ENCODE measurements around the gene GMCL1. TPM values are rescaled to one million over a fixed set of nuclear protein-coding genes. Genes with fewer than 3 reads are reported as not detected.
"Not testable (repeated sequence)": the region's sequence is repeated elsewhere in the genome, so short reads cannot be mapped to it uniquely, and the experiment has no call there.

GMCL1 gene, protein sequence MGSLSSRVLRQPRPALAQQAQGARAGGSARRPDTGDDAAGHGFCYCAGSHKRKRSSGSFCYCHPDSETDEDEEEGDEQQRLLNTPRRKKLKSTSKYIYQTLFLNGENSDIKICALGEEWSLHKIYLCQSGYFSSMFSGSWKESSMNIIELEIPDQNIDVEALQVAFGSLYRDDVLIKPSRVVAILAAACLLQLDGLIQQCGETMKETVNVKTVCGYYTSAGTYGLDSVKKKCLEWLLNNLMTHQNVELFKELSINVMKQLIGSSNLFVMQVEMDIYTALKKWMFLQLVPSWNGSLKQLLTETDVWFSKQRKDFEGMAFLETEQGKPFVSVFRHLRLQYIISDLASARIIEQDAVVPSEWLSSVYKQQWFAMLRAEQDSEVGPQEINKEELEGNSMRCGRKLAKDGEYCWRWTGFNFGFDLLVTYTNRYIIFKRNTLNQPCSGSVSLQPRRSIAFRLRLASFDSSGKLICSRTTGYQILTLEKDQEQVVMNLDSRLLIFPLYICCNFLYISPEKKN
- 5.0 and 7.9 TPM in 2 replicates for total RNA-seq

DNA sequence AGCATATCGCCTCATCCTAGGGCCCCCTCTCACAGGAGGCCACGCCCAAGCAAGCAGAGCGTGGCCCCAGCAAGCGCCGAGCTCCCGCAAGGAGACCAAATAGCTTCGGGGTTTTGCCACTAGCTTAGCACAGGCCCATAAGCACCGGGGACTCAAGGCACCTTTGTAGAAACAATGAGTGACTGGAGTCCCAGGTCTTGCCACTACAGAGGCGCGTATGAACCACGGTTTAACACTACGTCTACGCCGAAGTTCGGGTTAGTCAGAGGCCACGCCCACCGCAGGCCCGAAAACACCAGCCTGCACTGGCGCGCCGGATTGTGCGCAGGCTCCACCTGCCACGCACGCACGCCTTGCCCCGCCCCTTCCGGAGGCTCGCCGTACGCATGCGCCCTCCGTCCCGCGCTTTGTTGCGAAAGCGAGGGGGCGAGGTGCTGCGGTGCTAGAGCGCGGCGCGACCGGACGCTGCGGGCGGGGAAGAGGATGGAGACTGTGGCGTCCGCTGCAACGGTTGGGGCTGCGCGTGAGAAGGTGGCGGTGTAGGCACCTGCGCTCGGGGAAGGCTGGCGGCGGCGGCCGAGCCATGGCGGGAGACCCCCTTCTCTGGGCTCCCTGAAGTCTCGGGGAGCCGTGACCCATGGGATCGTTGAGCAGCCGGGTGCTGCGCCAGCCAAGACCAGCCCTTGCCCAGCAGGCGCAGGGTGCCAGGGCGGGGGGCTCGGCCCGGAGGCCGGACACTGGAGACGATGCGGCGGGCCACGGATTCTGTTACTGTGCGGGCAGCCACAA is at the start of gene GMCL1:
TSS of gene GMCL1 (plus strand) at position 405 of the 789 bp plus-strand sequence. CDS start at position 638, 233 bp downstream.
- DNase-seq (ENCODE audit: low read depth in 2 of 2), result peak; percentile 97 to 98

DNA sequence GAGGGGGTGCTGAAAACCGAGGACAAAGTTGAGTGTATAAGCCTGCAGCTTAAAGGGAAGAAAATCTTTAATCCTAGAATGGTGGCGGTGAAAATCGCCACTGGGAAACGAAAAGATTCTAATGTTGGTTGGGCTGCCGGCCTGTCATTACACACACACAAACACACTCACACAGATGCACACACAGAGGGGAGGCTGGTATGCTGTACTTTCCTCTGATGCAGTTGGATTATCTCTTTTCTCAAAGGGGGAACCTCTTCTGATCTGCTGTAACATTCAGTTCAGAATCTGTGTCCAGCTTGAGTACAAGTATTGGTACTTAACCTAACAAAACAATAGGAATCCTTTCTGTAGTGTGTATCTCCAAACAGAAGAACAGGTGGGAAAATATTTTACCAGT is 48.5 kb upstream of the GMCL1 start:
- no peak for DNase-seq (ENCODE audit: low read depth in 2 of 2)

DNA sequence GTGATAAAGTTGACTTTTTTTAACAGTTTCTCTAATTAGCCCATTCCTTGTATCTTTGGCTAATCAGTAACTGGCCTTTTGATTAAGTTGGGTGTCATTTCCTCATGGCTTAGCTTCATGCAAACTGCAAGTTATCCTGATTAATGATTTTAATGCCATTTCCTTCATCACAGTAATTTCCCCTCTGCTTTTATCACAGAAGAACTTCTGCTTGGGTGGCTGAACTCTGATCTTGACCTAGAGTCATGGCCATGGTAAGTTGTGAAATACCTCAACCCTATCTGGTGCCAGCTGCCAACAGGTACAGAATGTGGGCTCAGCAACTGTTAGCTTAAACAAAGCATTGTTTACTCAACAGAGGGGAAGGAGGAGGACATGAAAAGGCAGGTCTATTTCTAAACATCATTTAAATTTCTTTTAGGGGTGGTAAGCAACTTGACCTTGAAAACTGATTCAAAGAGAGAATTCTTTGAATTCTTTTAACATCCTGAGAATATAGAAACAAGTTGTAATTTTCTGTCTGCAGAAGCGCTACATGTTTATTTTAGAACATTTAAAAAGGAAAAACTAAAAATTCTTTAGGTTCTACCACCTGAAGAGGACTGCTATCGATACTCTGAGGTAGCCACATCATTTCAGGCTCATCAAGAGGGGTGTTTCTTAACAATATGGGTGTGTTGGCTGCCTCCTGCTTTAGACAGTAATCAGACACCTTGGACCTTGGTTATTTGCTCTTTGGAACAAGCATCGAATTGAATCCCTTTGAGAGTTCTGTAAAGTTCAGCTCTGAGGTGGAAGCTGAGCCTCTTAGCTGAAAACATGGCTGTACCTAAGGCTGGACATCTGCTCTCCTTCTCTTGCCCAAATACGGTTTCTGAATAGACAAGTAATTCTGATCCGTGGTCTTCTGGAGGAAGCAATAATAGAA is 47.9 kb upstream of the GMCL1 start:
- peak; percentile 36 to 76 for DNase-seq (ENCODE audit: low read depth in 2 of 2)

DNA sequence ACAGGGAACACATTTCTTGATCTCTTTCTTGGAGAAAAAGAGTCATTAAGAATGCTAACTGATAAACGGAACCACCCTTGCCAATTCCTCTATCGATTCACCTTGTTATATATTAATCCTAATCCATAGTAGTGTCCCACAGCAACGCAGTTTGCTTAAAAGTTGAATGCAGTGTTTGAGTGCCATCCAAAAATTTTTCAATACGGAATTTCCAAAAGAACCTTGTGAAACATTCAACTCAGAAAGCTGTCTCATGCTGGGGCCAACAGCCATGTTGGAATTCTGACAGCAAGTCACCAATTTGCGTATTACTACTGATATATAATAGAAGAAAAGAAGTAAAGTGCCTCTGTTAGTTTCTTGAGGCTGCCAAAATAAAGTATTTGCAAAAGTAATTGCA is 45.2 kb upstream of the GMCL1 start:
- no peak for DNase-seq (ENCODE audit: low read depth in 2 of 2)

DNA sequence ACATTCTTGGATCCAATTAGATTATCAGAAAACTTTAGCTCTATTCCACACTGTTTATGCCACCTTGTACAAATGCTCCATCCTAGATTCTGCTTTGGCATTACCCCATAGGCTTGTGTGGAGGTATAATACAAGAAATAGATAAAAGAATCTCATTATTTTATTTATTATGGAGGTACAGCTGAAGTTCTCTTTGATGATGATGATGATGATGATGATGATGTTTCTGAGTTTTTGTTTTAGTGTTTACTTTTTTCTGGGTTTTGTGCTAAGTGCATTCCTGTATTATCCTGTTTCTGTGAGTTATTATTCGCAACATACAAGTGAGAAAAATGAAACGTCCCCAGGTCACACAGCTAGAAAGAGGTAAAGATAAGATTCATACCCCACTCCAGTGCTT is 44.1 kb upstream of the GMCL1 start:
- DNase-seq (ENCODE audit: low read depth in 2 of 2), result no peak

DNA sequence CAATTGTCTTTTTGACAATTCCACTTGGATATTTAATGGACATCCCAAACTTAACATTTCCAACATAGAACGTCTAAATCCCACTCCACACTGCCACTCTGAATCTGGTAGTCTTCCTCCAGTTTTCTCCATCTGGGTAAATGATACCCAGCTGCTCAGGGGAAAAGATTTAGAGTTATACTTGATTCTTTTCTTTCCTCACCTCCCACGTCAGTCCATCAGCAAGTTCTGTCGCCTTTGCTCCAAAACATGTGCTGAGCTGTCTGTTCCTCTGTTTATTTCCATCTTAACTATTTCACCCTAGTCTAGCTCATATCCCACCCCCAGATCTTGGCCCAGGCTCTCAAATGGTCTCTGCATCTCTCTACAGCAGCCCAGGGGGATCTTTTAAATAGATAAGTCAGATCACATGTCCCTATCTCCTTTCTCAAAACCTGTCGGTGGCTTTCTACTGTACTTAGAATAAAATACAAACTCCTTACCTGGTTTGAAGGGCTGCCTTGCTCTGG is 43.4 kb upstream of the GMCL1 start:
- DNase-seq (ENCODE audit: low read depth in 2 of 2), result no peak

DNA sequence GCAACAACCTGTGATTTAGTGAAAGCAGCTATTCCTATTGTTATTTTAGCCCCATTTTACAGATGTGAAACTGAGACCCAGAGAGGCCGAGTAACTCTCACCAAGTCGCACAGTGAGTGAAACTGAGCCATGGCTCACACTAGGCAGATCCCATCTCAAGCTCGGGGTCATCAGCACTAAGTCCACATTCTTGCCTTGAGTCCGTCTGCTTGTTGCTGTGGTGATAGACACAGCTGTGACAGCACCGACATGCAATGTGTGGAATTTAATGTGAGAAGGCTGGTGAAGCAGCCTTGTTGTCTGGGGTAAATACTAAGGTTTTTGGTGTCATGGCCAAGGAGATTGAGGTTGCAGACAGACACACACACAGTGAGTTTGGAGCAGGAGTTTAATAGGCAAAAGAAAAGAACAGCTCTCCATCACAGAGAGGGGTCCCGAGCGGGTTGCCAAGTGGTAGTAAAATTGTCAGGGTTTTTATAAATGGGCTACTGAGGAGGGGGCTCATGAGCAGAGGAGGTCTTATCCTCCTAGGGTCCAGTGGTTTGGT is 40.2 kb upstream of the GMCL1 start:
- peak in 1 of 2 donors; percentile 17 for DNase-seq (ENCODE audit: low read depth in 2 of 2)

DNA sequence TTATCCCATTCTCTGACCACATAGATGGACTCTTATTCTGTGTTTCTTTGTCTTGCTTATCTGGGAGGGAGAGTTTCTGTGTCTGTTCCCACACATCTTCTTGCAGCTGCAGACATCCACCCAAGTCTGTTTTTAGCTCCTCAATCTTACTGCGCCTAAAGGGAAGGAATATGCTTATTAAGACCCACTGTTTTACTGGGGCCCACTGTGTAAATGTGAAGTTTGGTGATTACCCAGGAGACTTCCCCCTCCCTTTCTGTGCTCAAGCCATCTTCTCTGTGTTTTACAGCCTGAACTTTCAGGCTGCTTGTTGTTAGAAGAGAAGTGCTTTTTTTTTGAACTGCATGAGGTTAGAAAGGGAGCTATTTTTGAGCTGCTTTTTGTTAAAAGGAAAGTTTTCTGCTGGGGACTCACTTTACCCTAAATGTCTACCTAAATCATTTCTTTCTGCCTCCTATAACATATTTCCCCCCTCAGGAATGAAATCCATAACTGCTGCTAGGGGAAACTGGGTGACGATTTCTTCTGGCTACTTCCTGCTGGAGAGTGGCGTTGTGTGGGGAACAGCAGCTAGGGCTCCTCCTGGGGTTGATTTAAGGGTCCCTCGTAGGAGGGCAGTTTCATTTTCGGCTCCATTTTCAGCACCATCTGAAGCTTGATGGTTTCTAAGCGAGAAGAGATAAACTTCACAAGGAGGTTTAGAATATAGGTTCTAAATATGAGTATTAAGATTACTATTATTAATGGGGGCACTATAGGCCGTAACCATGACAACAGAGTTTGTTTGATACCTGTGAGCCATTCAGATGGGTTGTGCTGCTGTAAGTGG is 39.5 kb upstream of the GMCL1 start:
- no peak for DNase-seq (ENCODE audit: low read depth in 2 of 2)

DNA sequence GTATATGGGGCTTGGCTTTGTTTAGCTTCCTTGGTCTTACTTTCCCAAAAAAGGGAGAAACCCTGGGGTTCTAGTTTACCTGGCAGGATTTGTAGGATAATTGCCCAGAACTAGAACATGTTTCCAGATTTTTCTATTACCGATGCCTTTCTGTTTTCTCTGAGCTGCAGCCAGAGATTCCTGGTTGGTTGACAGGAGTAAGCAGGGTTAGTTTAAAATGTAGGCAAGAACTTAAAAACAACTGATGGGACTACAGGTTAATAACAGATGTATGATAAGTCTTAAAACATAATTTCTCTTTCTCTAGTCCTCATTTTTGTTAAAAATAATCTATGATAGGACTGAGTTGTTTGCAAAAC is 38.9 kb upstream of the GMCL1 start:
- no peak for DNase-seq (ENCODE audit: low read depth in 2 of 2)

DNA sequence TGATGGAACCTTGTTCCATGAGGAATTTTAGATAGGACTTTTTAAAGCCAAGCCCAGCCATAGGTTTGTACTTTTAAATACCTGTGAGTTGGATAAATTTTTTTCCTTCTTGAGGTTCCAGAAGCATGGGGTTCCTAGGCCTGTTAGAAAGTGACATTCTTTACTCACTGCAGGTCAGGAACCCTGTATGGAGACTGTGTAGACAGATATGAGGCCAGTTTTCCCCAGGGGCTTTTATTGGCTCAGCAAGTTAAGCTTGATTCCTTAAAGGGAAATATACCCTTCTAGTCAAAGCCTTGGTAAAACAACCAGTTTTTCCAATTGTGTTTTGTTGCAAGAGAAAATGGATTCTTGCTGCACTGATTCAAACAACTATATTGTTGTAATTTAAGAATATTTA is 38.4 kb upstream of the GMCL1 start:
- DNase-seq (ENCODE audit: low read depth in 2 of 2), result no peak

DNA sequence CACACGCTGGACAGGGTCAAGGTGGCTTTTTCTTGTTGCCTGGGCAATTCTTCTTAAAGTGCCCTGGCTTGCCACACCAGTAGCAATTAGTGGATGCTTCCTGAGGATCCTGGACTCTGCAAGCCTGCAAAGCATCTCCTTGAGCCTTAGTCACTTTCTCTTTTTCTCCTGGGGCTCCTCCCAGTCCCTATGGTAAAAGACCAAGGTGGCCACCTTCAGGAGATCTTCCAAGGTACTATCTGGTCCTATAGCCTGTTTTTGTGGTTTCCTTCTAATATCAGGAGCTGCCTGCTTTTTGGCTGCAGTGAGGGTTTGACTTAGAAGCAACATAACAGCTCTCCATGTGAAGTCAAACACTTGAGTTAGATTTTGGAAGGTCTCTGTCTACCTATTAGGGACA is 33.3 kb upstream of the GMCL1 start:
- no peak for DNase-seq (ENCODE audit: low read depth in 2 of 2)

DNA sequence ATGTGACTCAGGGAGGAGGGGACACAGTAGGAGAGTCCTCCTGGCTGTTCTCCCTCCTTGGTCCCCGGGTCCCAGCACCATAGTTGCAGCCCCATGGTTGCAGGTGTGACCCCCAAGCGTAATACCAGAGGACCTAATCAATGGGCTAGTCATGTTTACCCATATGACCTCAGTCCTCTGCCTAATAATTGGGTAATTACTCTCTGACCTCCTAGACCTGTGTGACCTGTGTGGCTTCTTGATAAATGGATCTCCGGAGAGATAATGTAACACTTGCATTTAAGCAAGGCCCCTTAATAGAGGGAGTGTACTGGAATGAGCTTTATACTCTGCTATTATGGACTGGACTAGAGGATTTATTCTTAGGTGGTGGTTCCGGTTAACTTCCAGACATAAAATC is 32.2 kb upstream of the GMCL1 start:
- DNase-seq (ENCODE audit: low read depth in 2 of 2), result no peak

DNA sequence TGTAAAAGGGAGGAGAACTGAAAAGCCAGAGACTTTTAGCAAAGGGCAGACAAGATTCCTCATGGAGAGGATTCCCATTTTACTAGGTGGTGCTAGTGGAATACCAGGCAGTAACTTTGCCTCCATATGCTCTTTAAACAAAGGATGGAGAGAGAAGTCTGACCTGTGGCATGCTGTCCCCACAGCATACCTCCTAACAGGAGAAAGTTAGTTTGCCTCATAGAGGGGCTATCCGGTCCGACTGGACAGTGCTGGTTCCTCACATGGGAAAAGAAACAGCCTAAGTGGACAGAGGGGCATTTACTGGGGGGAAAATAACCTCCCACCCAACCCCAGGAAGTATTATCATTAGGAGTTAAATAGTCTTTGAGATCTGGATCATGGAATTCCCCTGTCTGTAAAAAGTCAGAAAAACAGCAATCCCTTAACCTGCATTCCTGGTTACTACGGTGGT is 31.6 kb upstream of the GMCL1 start:
- peak in 1 of 2 donors; percentile 18 for DNase-seq (ENCODE audit: low read depth in 2 of 2)

DNA sequence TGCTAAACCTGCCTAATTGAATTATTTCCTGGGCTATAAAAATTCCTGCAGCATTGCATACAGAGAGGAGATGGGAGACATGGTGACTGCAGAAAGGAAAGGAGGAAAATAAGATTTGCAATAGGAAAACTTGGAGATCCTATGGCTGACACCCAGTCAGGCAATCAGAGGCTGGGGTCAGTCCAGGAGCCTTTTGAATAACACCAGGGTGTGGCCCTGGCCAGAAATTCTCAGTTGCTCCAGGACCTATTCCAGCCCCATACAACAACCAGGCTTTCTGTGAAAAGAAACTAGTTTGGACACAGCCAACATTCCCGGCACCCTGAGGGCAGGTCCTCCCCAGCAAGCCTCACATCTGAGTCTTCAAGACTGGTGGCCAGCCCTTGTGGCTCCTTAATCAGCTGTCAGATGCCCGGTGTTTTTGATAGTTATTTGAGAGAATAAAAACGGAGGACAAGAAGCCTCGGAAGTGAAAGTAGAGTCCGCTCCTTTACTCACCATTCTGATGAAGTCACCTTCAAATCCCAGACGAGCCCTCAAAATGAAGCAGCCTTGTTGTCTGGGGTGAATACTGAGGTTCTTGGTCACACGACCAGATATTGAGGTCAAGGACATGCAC is 31.1 kb upstream of the GMCL1 start:
- DNase-seq (ENCODE audit: low read depth in 2 of 2), result peak in 1 of 2 donors; percentile 59

DNA sequence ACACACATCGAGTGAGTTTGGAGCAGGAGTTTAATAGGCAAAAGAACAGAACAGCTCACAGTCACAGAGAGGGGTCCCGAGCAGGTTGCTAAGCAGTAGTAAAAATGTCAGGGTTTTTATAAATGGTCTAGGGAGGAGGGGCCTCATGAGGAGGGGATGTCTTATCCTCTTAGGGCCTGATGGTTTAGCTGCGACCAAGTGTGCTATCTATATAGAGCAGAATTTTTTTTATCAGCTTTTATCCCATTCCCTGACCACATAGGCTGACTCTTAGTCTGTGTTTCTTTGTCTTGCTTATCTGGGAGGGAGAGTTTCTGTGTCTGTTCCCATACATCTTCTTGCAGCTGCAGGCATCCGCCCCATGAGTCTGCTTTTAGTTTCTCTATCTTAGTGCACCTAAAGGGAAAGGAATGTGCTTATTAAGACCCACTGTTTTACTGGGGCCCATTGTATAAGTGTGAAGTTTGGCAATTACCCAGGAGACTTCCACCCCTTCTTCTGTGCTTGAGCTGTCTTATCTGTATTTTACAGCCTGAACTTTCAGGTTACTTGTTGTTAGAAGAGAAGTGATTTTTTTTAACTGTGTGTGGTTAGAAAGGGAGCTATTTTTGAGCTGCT is 30.4 kb upstream of the GMCL1 start:
- peak in 1 of 2 donors; percentile 86 for DNase-seq (ENCODE audit: low read depth in 2 of 2)

DNA sequence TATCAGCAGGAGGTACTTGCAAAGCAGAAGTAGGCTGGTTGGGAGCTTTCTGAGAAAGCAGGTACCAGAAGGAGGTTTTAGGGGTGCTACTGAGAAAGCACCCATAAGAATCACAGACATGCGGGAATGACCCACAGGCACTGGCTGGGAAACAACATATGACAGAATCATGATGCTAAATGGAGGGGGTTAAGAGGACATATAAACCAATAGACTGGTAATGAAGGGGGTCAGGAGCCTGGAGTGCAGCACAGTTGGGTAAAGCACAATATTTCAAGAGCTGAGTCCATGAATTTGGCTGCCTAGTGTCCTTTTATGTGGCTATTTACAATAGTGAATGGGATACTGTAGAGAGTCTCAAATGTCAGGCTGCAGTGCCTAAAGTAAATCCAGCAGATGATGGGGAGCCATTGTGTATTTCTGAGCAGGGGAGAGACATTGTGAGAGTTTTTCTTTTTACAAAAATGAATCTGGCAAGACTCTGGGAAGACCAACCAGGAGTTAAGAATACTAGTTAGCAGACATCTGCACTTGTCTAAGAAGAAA is 27.6 kb upstream of the GMCL1 start:
- DNase-seq (ENCODE audit: low read depth in 2 of 2), result no peak

DNA sequence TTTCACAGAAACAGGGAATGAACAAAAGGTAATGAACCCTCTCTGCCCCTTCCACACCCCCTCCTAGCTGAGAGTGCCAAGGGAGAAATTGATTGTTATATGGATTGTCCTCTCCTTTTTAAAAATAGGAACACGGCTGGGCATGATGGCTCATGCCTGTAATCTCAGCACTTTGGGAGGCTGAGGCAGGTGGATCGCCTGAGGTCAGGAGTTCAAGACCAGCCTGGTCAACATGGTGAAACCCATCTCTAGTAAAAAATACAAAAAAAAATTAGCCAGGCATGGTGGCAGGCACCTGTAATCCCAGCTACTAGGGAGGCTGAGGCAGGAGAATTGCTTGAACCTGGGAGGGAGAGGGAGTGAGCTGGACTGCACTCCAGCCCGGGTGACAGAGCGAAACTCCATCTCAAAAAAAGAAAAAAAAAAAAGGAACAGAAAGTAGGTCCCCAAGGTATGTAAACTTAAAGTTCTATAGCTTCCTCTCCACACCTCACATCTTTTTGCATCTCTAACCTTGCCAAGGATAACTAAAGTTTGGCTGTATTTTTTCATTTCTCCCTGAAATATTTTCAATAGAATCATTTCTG is 26.6 kb upstream of the GMCL1 start:
- DNase-seq (ENCODE audit: low read depth in 2 of 2), result not testable (repeated sequence)

DNA sequence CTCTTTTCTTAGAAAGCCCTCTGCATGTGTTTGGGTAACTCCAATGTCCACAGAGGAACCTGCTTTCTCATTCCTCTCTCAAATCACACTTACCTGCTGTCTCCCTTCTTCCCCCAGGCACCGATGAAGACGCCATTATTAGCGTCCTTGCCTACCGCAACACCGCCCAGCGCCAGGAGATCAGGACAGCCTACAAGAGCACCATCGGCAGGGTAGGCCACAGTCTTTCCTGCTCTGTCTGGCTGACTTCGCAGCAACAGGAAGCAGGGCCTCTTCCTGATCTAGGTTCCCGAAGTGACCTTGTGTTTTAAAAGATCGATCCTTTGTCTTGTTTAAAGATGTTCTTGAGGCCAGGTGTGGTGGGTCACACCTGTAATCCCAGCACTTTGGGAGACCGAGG is 25.0 kb upstream of the GMCL1 start:
- no peak for DNase-seq (ENCODE audit: low read depth in 2 of 2)

All from lung microvascular endothelial cell (primary cell).